Activated T-helper 2 cell treated with anti-CD3 and anti-CD28 coated beads, Interferon-gamma antibody, Interleukin-2, Interleukin-4, amounts not matched to agents 10 μg/mL and 5 μg/mL and 100 μg/mL, durations not matched to agents 14 hours and 24 hours and 36 hours (primary cell): Measurements from ENCODE around the gene IMPA2. TPM values are rescaled to one million over a fixed set of nuclear protein-coding genes. Genes with fewer than 3 reads are reported as not detected.
"Not testable (repeated sequence)": the region's sequence is repeated elsewhere in the genome, so short reads cannot be mapped to it uniquely, and the experiment has no call there.

ENCODE experiments used
- DNase-seq: peaks from one replicate; pipeline ENCODE4 v3.0.0; 2021; ENCODE audit warnings: low spot score
- H3K27ac Mint-ChIP-seq: one replicate; pipeline ENCODE4 v1.8.0; 2021; ENCODE audit warnings: mixed read lengths
- H3K27me3 Mint-ChIP-seq: one replicate; pipeline ENCODE4 v1.8.0; 2021; ENCODE audit warnings: low read depth, mixed read lengths
- H3K36me3 Mint-ChIP-seq: one replicate; pipeline ENCODE4 v1.8.0; 2021; ENCODE audit warnings: low read depth, mixed read lengths
- H3K4me1 Mint-ChIP-seq: one replicate; pipeline ENCODE4 v1.8.0; 2021; ENCODE audit warnings: low read depth, mixed read lengths
- H3K4me3 Mint-ChIP-seq: one replicate; pipeline ENCODE4 v1.8.0; 2021; ENCODE audit warnings: low read depth, mild to moderate bottlenecking, moderate library complexity, mixed read lengths
- H3K9me3 Mint-ChIP-seq: one replicate; pipeline ENCODE4 v1.8.0; 2021; ENCODE audit warnings: mixed read lengths
- intact Hi-C: fragments of 100-400 bp; cut with micrococcal nuclease; formaldehyde crosslinking; loops from one replicate; pipeline ENCODE4 v1.15.1; 2023
- total RNA-seq: library from RNA; stranded (reverse); gene quantifications from 2 replicates; pipeline ENCODE4 v1.2.3, GENCODE V29; 2022

IMPA2 gene
- total RNA-seq, 1 donor from 2014 or later: 22.2 TPM

- Mint-ChIP-seq H3K9me3 (no peaks in the 10 kb centered on the region), H3K27me3 (peaks cover 1% of the 10 kb centered on the region), H3K27ac (no peak overlapping the region), H3K4me3 (no peak overlapping the region), H3K4me1 (no peaks in the 10 kb centered on the region), H3K36me3 (no peaks in the 10 kb centered on the region)
- DNase-seq: no peak
- intact Hi-C loops: no loop called here
Measured at GRCh38 chr18:12059334-12060181, 78.3 kb downstream of the IMPA2 start.

- no peak overlapping the region for H3K27ac Mint-ChIP-seq
- no peak for DNase-seq
- no peak overlapping the region for H3K4me3 Mint-ChIP-seq
- H3K27me3 Mint-ChIP-seq: peaks cover 3% of the 10 kb centered on the region
- intact Hi-C loops: no loop called here
- H3K9me3 Mint-ChIP-seq: no peaks in the 10 kb centered on the region
- H3K36me3 Mint-ChIP-seq: no peaks in the 10 kb centered on the region
- H3K4me1 Mint-ChIP-seq: no peaks in the 10 kb centered on the region
Measured at GRCh38 chr18:12060182-12060870, 79.0 kb downstream of the IMPA2 start.

- Mint-ChIP-seq H3K9me3 (no peaks in the 10 kb centered on the region), H3K4me3 (no peak overlapping the region), H3K36me3 (no peaks in the 10 kb centered on the region), H3K27me3 (peaks cover 3% of the 10 kb centered on the region), H3K4me1 (no peaks in the 10 kb centered on the region), H3K27ac (no peak overlapping the region)
- DNase-seq: no peak
- intact Hi-C loops: no loop called here
Measured at GRCh38 chr18:12061685-12062084, 80.4 kb downstream of the IMPA2 start.

- no peak for DNase-seq
- H3K27ac Mint-ChIP-seq: no peak overlapping the region
- intact Hi-C loops: no loop called here
- H3K36me3 Mint-ChIP-seq: no peaks in the 10 kb centered on the region
- no peaks in the 10 kb centered on the region for H3K4me1 Mint-ChIP-seq
- peaks cover 3% of the 10 kb centered on the region for H3K27me3 Mint-ChIP-seq
- H3K9me3 Mint-ChIP-seq: no peaks in the 10 kb centered on the region
- no peak overlapping the region for H3K4me3 Mint-ChIP-seq
Measured at GRCh38 chr18:12062974-12063373, 81.7 kb downstream of the IMPA2 start.

- no peaks in the 10 kb centered on the region for H3K36me3 Mint-ChIP-seq
- H3K4me3 Mint-ChIP-seq: no peak overlapping the region
- intact Hi-C loops: no loop called here
- DNase-seq: no peak
- H3K27me3 Mint-ChIP-seq: peaks cover 9% of the 10 kb centered on the region
- no peaks in the 10 kb centered on the region for H3K9me3 Mint-ChIP-seq
- no peak overlapping the region for H3K27ac Mint-ChIP-seq
- no peaks in the 10 kb centered on the region for H3K4me1 Mint-ChIP-seq
Measured at GRCh38 chr18:12064086-12064763, 82.9 kb downstream of the IMPA2 start.

GRCh38 chr18:12065397-12065796 lies 84.1 kb downstream of the IMPA2 start:
- no peak for DNase-seq
- Mint-ChIP-seq H3K27ac (no peak overlapping the region), H3K9me3 (no peaks in the 10 kb centered on the region), H3K27me3 (peaks cover 13% of the 10 kb centered on the region), H3K4me3 (no peak overlapping the region), H3K36me3 (no peaks in the 10 kb centered on the region), H3K4me1 (no peaks in the 10 kb centered on the region)
- intact Hi-C loops: no loop called here

GRCh38 chr18:12066910-12067511 lies 85.7 kb downstream of the IMPA2 start:
- Mint-ChIP-seq H3K27ac (no peak overlapping the region), H3K27me3 (peaks cover 21% of the 10 kb centered on the region), H3K4me1 (no peaks in the 10 kb centered on the region), H3K9me3 (no peaks in the 10 kb centered on the region), H3K36me3 (no peaks in the 10 kb centered on the region), H3K4me3 (no peak overlapping the region)
- intact Hi-C loops: no loop called here
- DNase-seq: no peak

- intact Hi-C loops: no loop called here
- Mint-ChIP-seq H3K36me3 (no peaks in the 10 kb centered on the region), H3K9me3 (no peaks in the 10 kb centered on the region), H3K27me3 (peaks cover 26% of the 10 kb centered on the region), H3K4me3 (no peak overlapping the region), H3K4me1 (no peaks in the 10 kb centered on the region), H3K27ac (no peak overlapping the region)
- DNase-seq: no peak
Measured at GRCh38 chr18:12067671-12068070, 86.4 kb downstream of the IMPA2 start.

GRCh38 chr18:12068316-12068949 lies 87.1 kb downstream of the IMPA2 start:
- H3K4me1 Mint-ChIP-seq, DNase-seq, H3K9me3 Mint-ChIP-seq, H3K36me3 Mint-ChIP-seq, H3K27ac Mint-ChIP-seq, intact Hi-C loops, H3K4me3 Mint-ChIP-seq: not testable (repeated sequence)
- peaks cover 29% of the 10 kb centered on the region for H3K27me3 Mint-ChIP-seq

- no peak overlapping the region for H3K27ac Mint-ChIP-seq
- peaks cover 33% of the 10 kb centered on the region for H3K27me3 Mint-ChIP-seq
- no peak for DNase-seq
- no peaks in the 10 kb centered on the region for H3K9me3 Mint-ChIP-seq
- intact Hi-C loops: no loop called here
- no peaks in the 10 kb centered on the region for H3K4me1 Mint-ChIP-seq
- H3K4me3 Mint-ChIP-seq: no peak overlapping the region
- no peaks in the 10 kb centered on the region for H3K36me3 Mint-ChIP-seq
Measured at GRCh38 chr18:12068950-12069320, 87.6 kb downstream of the IMPA2 start.

- DNase-seq, H3K9me3 Mint-ChIP-seq, H3K36me3 Mint-ChIP-seq, H3K4me1 Mint-ChIP-seq, H3K27ac Mint-ChIP-seq, intact Hi-C loops, H3K4me3 Mint-ChIP-seq: not testable (repeated sequence)
- peaks cover 44% of the 10 kb centered on the region for H3K27me3 Mint-ChIP-seq
Measured at GRCh38 chr18:12071066-12071465, 89.8 kb downstream of the IMPA2 start.

- intact Hi-C loops: no loop called here
- DNase-seq: no peak
- Mint-ChIP-seq H3K9me3 (no peaks in the 10 kb centered on the region), H3K4me3 (no peak overlapping the region), H3K4me1 (no peaks in the 10 kb centered on the region), H3K36me3 (no peaks in the 10 kb centered on the region), H3K27ac (no peak overlapping the region), H3K27me3 (peaks cover 50% of the 10 kb centered on the region)
Measured at GRCh38 chr18:12072996-12073395, 91.7 kb downstream of the IMPA2 start.
